HepG2 (cell line): ENCODE measurements around the gene ALG9. TPM values are rescaled to one million over a fixed set of nuclear protein-coding genes. Genes with fewer than 3 reads are reported as not detected.

Experiments
- ATAC-seq: fragments of 200-7000 bp; cut with Tn5 transposase; 3 replicates; pipeline ENCODE4 v1.9.1; 2020; ENCODE audit warnings: mild to moderate bottlenecking, moderate library complexity
- BruUV-seq: library from RNA; stranded (reverse); fragments of 400-500 nt; replicated peaks from 2 replicates; lab custom pipeline; 2021; lab: Mats Ljungman, UMichigan
- CTCF ChIA-PET: fragments of 300-600 bp; formaldehyde crosslinking; extraction: SDS; loops from one replicate; lab custom pipeline; 2021; ENCODE audit warnings: low total read pairs, inconsistent platforms, low intra/inter-chr PET ratio; lab: Yijun Ruan, JAX
- POLR2A ChIA-PET: fragments of 350-600 bp; sonication (Branson Sonifier 250); formaldehyde crosslinking; loops from one replicate; lab custom pipeline; 2020; ENCODE audit warnings: antibody characterized with exemption, inconsistent platforms; lab: Yijun Ruan, JAX
- DNase-seq: peaks from one replicate; pipeline ENCODE4 v3.0.0-alpha.2; 2015; ENCODE audit warnings: low spot score
- FAIRE-seq: peaks from 3 replicates; lab custom pipeline; 2011; peaks lifted over from hg19 to GRCh38; lab: Jason Lieb, UNC
- H2AFZ ChIP-seq: one replicate; pipeline ENCODE4 v1.6.1; 2011; ENCODE audit warnings: low read length, inconsistent platforms
- H3K27ac ChIP-seq: fragments of 300-600 bp; 3 replicates; pipeline ENCODE4 v1.8.0; 2011; ENCODE audit warnings: mixed run types, mild to moderate bottlenecking, mixed read lengths, low read length, inconsistent platforms; ENCODE audit not compliant: insufficient read depth; ENCODE audit errors: extremely low read length
- H3K27me3 ChIP-seq, 2 experiments: fragments of 200-600 bp in 1 of 2; 2 replicates in 1 of 2; 3 replicates in 1 of 2; pipeline versions ENCODE4 v1.6.0 to v1.8.0; 2011; ENCODE audit warnings: low read length in 2 of 2, mild to moderate bottlenecking in 2 of 2, moderate library complexity in 2 of 2, inconsistent platforms in 1 of 2; ENCODE audit not compliant: insufficient read depth in 2 of 2, control insufficient read depth in 1 of 2
- H3K36me3 ChIP-seq, 2 experiments: fragments of 200-600 bp in 1 of 2; replicated peaks in 1 of 2; 2 replicates in 1 of 2; 3 replicates in 1 of 2; pipeline versions ENCODE4 v1.5.1 to v1.8.0; 2011; ENCODE audit warnings: low read length in 2 of 2, inconsistent platforms in 1 of 2; ENCODE audit not compliant: insufficient read depth in 2 of 2, control insufficient read depth in 1 of 2
- H3K4me1 ChIP-seq: 2 replicates; pipeline ENCODE4 v1.5.1; 2012; ENCODE audit warnings: low read length, inconsistent platforms; ENCODE audit not compliant: insufficient read depth
- H3K4me2 ChIP-seq: 2 replicates; pipeline ENCODE4 v1.6.0; 2011; ENCODE audit warnings: low read depth, low read length, inconsistent platforms
- H3K4me3 ChIP-seq, 3 experiments: fragments of 200-600 bp in 1 of 3; sonication (generic), shearing (Covaris generic) in 1 of 3; replicated peaks in 1 of 3; 2 replicates each; pipeline ENCODE4 v1.5.1; 2011 to 2016; ENCODE audit warnings: low read length in 3 of 3, inconsistent platforms in 2 of 3, low read depth in 2 of 3, mild to moderate bottlenecking in 2 of 3, control low read depth in 1 of 3, mixed read lengths in 1 of 3; ENCODE audit not compliant: insufficient read depth in 1 of 3
- H3K79me2 ChIP-seq: one replicate; pipeline ENCODE4 v1.6.1; 2011; ENCODE audit warnings: low read length, inconsistent platforms; ENCODE audit not compliant: insufficient read depth
- H3K9ac ChIP-seq: 2 replicates; pipeline ENCODE4 v1.6.0; 2011; ENCODE audit warnings: mild to moderate bottlenecking, low read depth, low read length, inconsistent platforms; ENCODE audit not compliant: insufficient read depth
- H3K9me3 ChIP-seq: 2 replicates; pipeline ENCODE4 v1.5.1; 2012; ENCODE audit warnings: mild to moderate bottlenecking, low read length
- H4K20me1 ChIP-seq: 2 replicates; pipeline ENCODE4 v1.6.0; 2011; ENCODE audit warnings: inconsistent platforms, mild to moderate bottlenecking, low read length, moderate library complexity; ENCODE audit not compliant: insufficient read depth
- BCL6 ChIP-seq: IDR thresholded peaks from 2 replicates; pipeline ENCODE4 v1.6.1; 2016; ENCODE audit warnings: missing genetic modification reagents, missing compliant biosample characterization
- GATAD2A ChIP-seq: IDR thresholded peaks from 2 replicates; pipeline ENCODE4 v1.6.1; 2016
- NCOA2 ChIP-seq: sonication (generic); formaldehyde crosslinking; IDR thresholded peaks from 2 replicates; pipeline ENCODE4 v1.8.0; 2022; ENCODE audit warnings: inconsistent platforms
- SALL1 ChIP-seq: sonication (generic); formaldehyde crosslinking; IDR thresholded peaks from 2 replicates; pipeline ENCODE4 v1.8.0; 2022; ENCODE audit warnings: mild to moderate bottlenecking, missing genetic modification reagents
- TAF15 ChIP-seq: fragments of 200-400 bp; formaldehyde crosslinking; IDR thresholded peaks from one replicate; pipeline ENCODE4 v1.6.1; 2018; ENCODE audit warnings: mild to moderate bottlenecking, low read depth, low read length; ENCODE audit not compliant: poor library complexity, severe bottlenecking
- TBX2 ChIP-seq: sonication (generic); formaldehyde crosslinking; IDR thresholded peaks from 2 replicates; pipeline ENCODE4 v1.5.0; 2020; ENCODE audit warnings: missing genetic modification reagents, mild to moderate bottlenecking, borderline replicate concordance
- ZFX ChIP-seq: sonication (generic); formaldehyde crosslinking; IDR thresholded peaks from 2 replicates; pipeline ENCODE4 v1.4.0; 2020; ENCODE audit warnings: mild to moderate bottlenecking, low read depth, missing genetic modification reagents, moderate library complexity
- ZKSCAN1 ChIP-seq: fragments of 150-350 bp; IDR thresholded peaks from 2 replicates; pipeline ENCODE4 v1.6.1; 2014; ENCODE audit warnings: low read length
- ZNF703 ChIP-seq: sonication (generic); formaldehyde crosslinking; IDR thresholded peaks from 2 replicates; pipeline ENCODE4 v1.5.1; 2020; ENCODE audit warnings: missing genetic modification reagents, mild to moderate bottlenecking, moderate library complexity, borderline replicate concordance
- ZSCAN20 ChIP-seq: sonication (generic); formaldehyde crosslinking; IDR thresholded peaks from 2 replicates; pipeline ENCODE4 v1.4.0; 2020; ENCODE audit warnings: missing genetic modification reagents, mild to moderate bottlenecking, borderline replicate concordance
- WGBS: methylation state at CpG from one replicate; pipeline ENCODE4 v1.1.6; 2017; ENCODE audit warnings: low lambda C conversion rate; 5-methylcytosine and 5-hydroxymethylcytosine counted together
- in situ Hi-C: cut with HindIII; loops from 2 replicates; pipeline ENCODE4 v1.10.0; 2017; ENCODE audit warnings: low pct_unique_long_range_greater_than_20kb; ENCODE audit not compliant: extremely low pct_ligation_motif_present
- intact Hi-C: fragments of 100-400 bp; cut with micrococcal nuclease; formaldehyde crosslinking; loops from one replicate; pipeline ENCODE4 v1.10.0; 2022; ENCODE audit not compliant: unreplicated experiment
- polyA plus RNA-seq, 8 experiments: library from polyadenylated mRNA; depleted of rRNA in 3 of 8; stranded (reverse) in 7 of 8; unstranded in 1 of 8; fragments of >200 nt; fragmentation: Illumina TruSeq in 4 of 8; extraction: Trizol in 4 of 8; gene quantifications; 2 replicates each; pipeline versions ENCODE4 v1.2.1 to v1.2.3, GENCODE V29; 2011 to 2016; ENCODE audit warnings: low read depth in 4 of 8, missing spikeins in 1 of 8, mixed read lengths in 1 of 8; ENCODE audit not compliant: insufficient read depth in 1 of 8
- total RNA-seq, 5 experiments: library from RNA; depleted of rRNA; stranded (reverse); fragments of >200 nt; fragmentation: Illumina TruSeq; extraction: Trizol; gene quantifications; 2 replicates each; pipeline ENCODE4 v1.2.3, GENCODE V29; 2016; ENCODE audit warnings: low read depth in 1 of 5
- TF ChIP-seq, protein P1 (sequence below): sonication (generic); formaldehyde crosslinking; IDR thresholded peaks from 2 replicates; pipeline ENCODE4 v1.5.0; 2020; ENCODE audit warnings: missing genetic modification reagents
- TF ChIP-seq, protein P2 (sequence below): sonication (generic); formaldehyde crosslinking; IDR thresholded peaks from 2 replicates; pipeline ENCODE4 v1.5.1; 2020; ENCODE audit warnings: mild to moderate bottlenecking, missing genetic modification reagents, borderline replicate concordance
- TF ChIP-seq, protein P3 (sequence below): sonication (generic); formaldehyde crosslinking; IDR thresholded peaks from 2 replicates; pipeline ENCODE4 v1.8.0; 2022; ENCODE audit warnings: missing genetic modification reagents, mild to moderate bottlenecking, moderate library complexity, borderline replicate concordance

The ALG9 gene
- total and polyA plus RNA-seq, 2 of the 13 experiments (the other 11 are each of a cell fraction or from before 2014, with no cell fraction given) = 39.4 to 40.6 TPM

DNA sequence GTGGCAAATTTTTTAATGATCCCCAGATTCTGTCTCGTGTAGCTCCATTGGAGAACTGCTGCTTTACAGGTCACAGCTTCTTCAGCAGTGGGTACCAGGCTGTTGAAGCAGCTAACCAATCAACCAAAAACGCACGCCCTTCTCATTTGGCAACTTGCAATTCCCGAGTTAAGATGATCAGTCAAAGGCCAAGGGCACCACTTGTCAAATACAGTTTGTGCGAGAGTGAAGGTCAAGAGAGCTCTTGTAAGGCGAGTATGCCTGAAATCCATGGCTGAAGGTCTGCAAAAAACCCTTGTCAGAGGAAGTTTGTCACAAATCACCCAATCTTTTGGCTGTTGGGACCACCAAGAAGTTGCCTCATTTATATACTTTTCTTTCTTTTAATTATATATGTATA is 92.3 kb downstream of the ALG9 start (continued):
- TF ChIP-seq BCL6 (CRISPR knock-in tag) = 0 out of 2 replicates have a peak, but pooled peaks have one; percentile 14
- TF ChIP-seq SALL1 (CRISPR knock-in tag) = peak; percentile 34; the same call in 1 of the 2 replicates
- peak; percentile 36; the same call in 1 of the 2 replicates for TF ChIP-seq GATAD2A (CRISPR knock-in tag)

DNA sequence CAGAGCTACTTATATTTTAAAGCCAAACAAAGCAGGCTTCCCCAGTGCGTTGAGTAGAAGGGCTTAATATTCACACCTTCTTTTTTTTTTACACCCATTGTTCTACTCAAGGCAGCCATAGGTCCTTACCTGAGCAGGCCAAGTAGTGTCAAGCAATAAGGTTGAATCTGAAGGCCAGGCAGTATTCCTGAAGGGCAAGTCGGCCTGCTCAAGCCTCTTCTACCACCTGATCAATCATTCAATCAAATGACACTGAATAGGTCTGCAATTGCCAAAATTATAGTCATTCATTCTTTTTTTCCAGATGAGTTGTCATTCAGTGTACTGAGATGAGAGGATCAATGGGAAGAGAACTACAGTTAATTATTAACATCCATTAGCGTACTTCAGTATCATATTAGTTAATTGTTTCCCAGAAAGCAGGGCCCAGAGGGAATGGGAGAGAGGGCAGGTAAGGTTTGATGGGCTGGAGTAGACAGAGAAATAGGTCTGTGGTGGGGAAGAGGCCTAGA is 93.3 kb downstream of the ALG9 start:
- in situ Hi-C loops = loop anchor here (5.0 kb wide), 1 partner anchor 176 kb away; the partner anchor contains the start of gene SIK2
- intact Hi-C loops = no loop called here
- DNase-seq = peak; percentile 62
- peak overlapping the region; percentile 95 for H3K4me2 ChIP-seq
- FAIRE-seq = no peak
- H3K9me3 ChIP-seq = no peaks in the 10 kb centered on the region
- CTCF ChIA-PET = interaction anchor here (1.8 to 2.2 kb wide), 3 partner anchors 63 to 176 kb away, joined by 16 to 23 read pairs (median 17); partner anchors contain the start of gene SIK2
- ATAC-seq = peak; percentile 87
- H3K27me3 ChIP-seq = no peaks in the 10 kb centered on the region
- 2% methylated on average over 3 of the region's 3 CpGs for WGBS
- peaks cover 57% of the 10 kb centered on the region for H3K4me1 ChIP-seq
- H3K36me3 ChIP-seq = no peaks in the 10 kb centered on the region
- H4K20me1 ChIP-seq = no peaks in the 10 kb centered on the region
- peak overlapping the region; percentile 13 to 62 (median 44); a peak in 3 of 6 replicates for H3K4me3 ChIP-seq
- no peak overlapping the region for H2AFZ ChIP-seq
- POLR2A ChIA-PET = interaction anchor here (0.6 to 4.7 kb wide), 17 partner anchors 8 to 175 kb away, joined by 3 to 68 read pairs (median 5); partner anchors contain the start of genes ALG9 and PPP2R1B
- no TSS peak for BruUV-seq
- H3K27ac ChIP-seq = peak overlapping the region; percentile 85
- H3K9ac ChIP-seq = peak overlapping the region; percentile 57
- H3K79me2 ChIP-seq = no peaks in the 10 kb centered on the region
- no peak for TF ChIP-seq ZSCAN20
- TF ChIP-seq ZNF703 (CRISPR knock-in tag) = no peak
- peak; percentile 73 for TF ChIP-seq ZFX
- TF ChIP-seq, protein P1, sequence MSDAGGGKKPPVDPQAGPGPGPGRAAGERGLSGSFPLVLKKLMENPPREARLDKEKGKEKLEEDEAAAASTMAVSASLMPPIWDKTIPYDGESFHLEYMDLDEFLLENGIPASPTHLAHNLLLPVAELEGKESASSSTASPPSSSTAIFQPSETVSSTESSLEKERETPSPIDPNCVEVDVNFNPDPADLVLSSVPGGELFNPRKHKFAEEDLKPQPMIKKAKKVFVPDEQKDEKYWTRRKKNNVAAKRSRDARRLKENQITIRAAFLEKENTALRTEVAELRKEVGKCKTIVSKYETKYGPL (CRISPR knock-in tag) = no peak
- peak; percentile 75 for TF ChIP-seq ZKSCAN1
- TF ChIP-seq, protein P2, sequence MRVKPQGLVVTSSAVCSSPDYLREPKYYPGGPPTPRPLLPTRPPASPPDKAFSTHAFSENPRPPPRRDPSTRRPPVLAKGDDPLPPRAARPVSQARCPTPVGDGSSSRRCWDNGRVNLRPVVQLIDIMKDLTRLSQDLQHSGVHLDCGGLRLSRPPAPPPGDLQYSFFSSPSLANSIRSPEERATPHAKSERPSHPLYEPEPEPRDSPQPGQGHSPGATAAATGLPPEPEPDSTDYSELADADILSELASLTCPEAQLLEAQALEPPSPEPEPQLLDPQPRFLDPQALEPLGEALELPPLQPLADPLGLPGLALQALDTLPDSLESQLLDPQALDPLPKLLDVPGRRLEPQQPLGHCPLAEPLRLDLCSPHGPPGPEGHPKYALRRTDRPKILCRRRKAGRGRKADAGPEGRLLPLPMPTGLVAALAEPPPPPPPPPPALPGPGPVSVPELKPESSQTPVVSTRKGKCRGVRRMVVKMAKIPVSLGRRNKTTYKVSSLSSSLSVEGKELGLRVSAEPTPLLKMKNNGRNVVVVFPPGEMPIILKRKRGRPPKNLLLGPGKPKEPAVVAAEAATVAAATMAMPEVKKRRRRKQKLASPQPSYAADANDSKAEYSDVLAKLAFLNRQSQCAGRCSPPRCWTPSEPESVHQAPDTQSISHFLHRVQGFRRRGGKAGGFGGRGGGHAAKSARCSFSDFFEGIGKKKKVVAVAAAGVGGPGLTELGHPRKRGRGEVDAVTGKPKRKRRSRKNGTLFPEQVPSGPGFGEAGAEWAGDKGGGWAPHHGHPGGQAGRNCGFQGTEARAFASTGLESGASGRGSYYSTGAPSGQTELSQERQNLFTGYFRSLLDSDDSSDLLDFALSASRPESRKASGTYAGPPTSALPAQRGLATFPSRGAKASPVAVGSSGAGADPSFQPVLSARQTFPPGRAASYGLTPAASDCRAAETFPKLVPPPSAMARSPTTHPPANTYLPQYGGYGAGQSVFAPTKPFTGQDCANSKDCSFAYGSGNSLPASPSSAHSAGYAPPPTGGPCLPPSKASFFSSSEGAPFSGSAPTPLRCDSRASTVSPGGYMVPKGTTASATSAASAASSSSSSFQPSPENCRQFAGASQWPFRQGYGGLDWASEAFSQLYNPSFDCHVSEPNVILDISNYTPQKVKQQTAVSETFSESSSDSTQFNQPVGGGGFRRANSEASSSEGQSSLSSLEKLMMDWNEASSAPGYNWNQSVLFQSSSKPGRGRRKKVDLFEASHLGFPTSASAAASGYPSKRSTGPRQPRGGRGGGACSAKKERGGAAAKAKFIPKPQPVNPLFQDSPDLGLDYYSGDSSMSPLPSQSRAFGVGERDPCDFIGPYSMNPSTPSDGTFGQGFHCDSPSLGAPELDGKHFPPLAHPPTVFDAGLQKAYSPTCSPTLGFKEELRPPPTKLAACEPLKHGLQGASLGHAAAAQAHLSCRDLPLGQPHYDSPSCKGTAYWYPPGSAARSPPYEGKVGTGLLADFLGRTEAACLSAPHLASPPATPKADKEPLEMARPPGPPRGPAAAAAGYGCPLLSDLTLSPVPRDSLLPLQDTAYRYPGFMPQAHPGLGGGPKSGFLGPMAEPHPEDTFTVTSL (CRISPR knock-in tag) = no peak
- TF ChIP-seq, protein P3, sequence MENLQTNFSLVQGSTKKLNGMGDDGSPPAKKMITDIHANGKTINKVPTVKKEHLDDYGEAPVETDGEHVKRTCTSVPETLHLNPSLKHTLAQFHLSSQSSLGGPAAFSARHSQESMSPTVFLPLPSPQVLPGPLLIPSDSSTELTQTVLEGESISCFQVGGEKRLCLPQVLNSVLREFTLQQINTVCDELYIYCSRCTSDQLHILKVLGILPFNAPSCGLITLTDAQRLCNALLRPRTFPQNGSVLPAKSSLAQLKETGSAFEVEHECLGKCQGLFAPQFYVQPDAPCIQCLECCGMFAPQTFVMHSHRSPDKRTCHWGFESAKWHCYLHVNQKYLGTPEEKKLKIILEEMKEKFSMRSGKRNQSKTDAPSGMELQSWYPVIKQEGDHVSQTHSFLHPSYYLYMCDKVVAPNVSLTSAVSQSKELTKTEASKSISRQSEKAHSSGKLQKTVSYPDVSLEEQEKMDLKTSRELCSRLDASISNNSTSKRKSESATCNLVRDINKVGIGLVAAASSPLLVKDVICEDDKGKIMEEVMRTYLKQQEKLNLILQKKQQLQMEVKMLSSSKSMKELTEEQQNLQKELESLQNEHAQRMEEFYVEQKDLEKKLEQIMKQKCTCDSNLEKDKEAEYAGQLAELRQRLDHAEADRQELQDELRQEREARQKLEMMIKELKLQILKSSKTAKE (CRISPR knock-in tag) = 0 out of 2 replicates have a peak, but pooled peaks have one; percentile 22
- no peak for TF ChIP-seq TAF15
- TF ChIP-seq TBX2 (CRISPR knock-in tag) = peak; percentile 53; the same call in 1 of the 2 replicates
- TF ChIP-seq NCOA2 = peak; percentile 35; the same call in 1 of the 2 replicates
